Measurements from ENCODE around the gene RBM12.
"Not testable (repeated sequence)": the region's sequence is repeated elsewhere in the genome, so short reads cannot be mapped to it uniquely, and the experiment has no call there.

DNA sequence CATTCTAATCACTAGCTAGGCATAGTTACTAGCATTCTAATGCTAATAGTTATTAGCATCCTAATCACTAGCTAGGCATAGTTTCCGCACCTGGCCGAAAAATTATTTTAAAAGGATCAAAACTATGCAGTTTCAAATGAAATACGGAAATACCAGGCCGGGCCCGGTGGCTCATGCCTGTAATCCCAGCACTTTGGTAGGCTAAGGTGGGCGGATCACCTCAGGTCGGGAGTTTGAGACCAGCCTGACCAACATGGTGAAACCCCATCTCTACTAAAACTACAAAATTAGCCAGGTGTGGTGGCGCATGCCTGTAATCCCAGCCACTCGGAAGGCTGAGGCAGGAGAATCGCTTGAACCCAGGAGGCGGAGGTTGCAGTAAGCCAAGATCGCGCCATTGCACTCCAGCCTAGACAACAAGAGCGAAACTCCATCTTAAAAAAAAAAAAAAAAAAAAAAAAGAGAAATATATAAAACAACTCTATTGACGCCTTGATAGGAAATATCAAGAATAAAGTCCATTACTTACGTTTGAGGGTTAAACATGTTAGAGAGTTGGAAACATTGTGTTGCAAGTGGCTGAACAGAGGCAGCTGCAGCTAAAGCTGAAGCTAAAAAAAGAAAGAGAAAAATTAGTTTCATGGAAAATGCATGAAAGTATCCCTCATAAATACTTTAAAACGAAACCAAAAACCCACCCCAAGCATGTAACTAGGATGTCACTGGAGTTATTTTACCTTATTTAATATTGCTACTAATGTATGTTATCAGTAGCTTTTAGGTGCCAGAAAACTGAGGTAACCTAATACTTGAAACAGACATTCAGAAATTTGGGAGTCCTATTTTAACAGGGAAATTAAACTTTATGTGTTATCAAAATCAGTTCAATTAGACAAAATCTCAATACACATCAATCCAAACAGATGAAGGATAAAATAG lies 42.2 kb upstream of the RBM12 start:
- TF ChIP-seq, protein P1, sequence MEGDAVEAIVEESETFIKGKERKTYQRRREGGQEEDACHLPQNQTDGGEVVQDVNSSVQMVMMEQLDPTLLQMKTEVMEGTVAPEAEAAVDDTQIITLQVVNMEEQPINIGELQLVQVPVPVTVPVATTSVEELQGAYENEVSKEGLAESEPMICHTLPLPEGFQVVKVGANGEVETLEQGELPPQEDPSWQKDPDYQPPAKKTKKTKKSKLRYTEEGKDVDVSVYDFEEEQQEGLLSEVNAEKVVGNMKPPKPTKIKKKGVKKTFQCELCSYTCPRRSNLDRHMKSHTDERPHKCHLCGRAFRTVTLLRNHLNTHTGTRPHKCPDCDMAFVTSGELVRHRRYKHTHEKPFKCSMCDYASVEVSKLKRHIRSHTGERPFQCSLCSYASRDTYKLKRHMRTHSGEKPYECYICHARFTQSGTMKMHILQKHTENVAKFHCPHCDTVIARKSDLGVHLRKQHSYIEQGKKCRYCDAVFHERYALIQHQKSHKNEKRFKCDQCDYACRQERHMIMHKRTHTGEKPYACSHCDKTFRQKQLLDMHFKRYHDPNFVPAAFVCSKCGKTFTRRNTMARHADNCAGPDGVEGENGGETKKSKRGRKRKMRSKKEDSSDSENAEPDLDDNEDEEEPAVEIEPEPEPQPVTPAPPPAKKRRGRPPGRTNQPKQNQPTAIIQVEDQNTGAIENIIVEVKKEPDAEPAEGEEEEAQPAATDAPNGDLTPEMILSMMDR (IDR thresholded peaks at IDR 0.05): not testable (repeated sequence)
- TF ChIP-seq POLR2A, POLR2AphosphoS5 (IDR thresholded peaks at IDR 0.05): not testable (repeated sequence)

All from transverse colon (tissue), 4 donors.